GM12865 (cell line): ENCODE measurements around the gene ASNSD1.
"Not testable (repeated sequence)": the region's sequence is repeated elsewhere in the genome, so short reads cannot be mapped to it uniquely, and the experiment has no call there.

Experiments
- DNase-seq: peaks from one replicate; pipeline ENCODE4 v3.0.0; 2010; ENCODE audit warnings: low read depth
- H3K4me3 ChIP-seq: 2 replicates; pipeline ENCODE4 v1.5.1; 2011; ENCODE audit warnings: mild to moderate bottlenecking, low read depth, low read length, control low read depth
- TF ChIP-seq, protein P1 (sequence below): IDR thresholded peaks from 2 replicates; pipeline ENCODE4 v1.5.1; 2011; ENCODE audit warnings: low read length, control low read depth, low read depth, inconsistent platforms; ENCODE audit not compliant: insufficient read depth; ENCODE audit errors: missing control alignments

The ASNSD1 gene

DNA sequence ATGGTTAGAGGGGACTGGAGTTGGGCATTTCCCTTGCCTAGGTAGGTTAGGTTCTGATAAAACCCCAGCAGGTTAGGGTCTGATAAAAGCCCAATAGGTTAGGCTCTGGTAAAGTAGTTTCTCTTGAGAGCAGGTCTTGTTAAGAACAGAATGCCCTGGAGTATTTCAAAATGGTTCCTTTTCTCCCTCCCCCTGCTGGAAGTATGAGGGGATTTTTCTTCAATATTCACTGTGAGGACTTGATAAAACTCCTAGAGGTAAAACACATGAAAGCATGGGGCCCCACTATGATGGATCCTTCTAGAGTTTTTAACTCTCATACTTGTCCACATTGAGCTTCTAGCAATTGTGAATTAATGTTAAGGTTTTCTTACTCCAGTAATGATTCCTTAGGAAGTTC lies 40.8 kb downstream of the ASNSD1 start:
- no peak overlapping the region for H3K4me3 ChIP-seq
- TF ChIP-seq, protein P1, sequence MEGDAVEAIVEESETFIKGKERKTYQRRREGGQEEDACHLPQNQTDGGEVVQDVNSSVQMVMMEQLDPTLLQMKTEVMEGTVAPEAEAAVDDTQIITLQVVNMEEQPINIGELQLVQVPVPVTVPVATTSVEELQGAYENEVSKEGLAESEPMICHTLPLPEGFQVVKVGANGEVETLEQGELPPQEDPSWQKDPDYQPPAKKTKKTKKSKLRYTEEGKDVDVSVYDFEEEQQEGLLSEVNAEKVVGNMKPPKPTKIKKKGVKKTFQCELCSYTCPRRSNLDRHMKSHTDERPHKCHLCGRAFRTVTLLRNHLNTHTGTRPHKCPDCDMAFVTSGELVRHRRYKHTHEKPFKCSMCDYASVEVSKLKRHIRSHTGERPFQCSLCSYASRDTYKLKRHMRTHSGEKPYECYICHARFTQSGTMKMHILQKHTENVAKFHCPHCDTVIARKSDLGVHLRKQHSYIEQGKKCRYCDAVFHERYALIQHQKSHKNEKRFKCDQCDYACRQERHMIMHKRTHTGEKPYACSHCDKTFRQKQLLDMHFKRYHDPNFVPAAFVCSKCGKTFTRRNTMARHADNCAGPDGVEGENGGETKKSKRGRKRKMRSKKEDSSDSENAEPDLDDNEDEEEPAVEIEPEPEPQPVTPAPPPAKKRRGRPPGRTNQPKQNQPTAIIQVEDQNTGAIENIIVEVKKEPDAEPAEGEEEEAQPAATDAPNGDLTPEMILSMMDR = peak; percentile 12
- no peak for DNase-seq

DNA sequence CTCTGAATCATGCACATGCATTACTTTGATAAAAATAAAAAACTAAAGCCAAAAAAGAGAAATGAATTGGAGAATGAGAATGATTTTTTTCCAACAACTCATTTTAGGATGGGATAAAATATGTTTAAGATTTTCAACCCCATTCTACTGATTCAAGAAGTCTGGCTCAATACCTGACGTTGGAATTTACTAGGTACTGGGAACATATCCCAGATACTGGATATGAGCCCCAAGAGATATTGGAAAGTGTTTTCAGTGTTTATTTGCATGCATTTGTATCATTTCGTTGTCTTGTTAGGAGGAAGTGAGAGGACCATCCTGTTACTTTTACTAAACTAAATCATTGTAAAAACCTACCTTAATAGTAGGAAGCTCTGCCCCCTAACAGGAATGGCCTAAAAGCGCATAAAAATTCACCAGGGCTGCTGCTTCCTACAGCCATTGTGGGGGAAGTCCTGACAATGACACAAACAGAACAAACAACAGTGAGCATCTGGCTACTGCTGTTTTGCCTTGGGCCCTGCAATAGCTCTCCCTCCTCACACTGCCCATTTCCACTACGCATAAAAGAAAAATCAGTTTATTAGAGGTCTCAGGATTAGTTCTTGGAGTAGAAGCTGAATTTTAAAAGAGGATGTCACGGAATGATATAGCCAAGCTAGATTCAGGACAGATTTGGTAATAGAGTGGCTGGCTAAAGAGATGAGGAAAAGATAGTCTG lies 48.4 kb downstream of the ASNSD1 start:
- TF ChIP-seq, protein P1 = no peak

DNA sequence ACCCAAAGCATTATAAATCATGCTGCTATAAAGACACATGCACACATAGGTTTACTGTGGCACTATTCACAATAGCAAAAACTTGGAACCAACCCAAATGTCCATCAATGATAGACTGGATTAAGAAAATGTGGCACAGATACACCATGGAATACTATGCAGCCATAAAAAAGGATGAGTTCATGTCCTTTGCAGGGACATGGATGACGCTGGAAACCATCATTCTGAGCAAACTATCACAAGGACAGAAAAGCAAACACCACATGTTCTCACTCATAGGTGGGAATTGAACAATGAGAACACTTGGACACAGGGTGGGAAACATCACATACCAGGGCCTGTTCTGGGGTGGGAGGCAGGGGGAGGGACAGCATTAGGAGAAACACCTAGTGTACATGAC lies 56.3 kb downstream of the ASNSD1 start:
- not testable (repeated sequence) for H3K4me3 ChIP-seq, DNase-seq

More for the DNA sequence above, 48.4 kb downstream of the ASNSD1 start:
- DNase-seq = no peak
- H3K4me3 ChIP-seq = no peak overlapping the region

DNA sequence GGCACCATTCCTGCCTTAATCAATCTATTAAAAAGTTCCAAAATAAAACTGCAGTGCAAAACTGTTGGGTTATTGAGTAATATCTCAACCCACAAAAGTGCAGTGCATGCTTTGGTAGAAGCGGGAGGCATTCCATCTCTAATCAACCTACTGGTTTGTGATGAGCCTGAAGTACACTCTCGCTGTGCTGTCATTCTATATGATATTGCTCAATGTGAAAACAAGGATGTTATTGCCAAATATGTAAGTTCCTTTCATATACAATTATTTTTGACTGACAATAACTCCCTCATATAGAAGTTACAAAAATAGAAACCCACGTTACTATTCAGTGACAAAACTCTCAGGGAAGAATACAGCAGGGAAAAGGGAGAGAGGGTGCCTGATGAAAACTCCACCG lies 58.3 kb downstream of the ASNSD1 start:
- TF ChIP-seq, protein P1 = no peak
- H3K4me3 ChIP-seq = no peak overlapping the region
- no peak for DNase-seq
